Prostate gland (tissue), 2 donors: ENCODE measurements around the gene DLL4. TPM values are rescaled to one million over a fixed set of nuclear protein-coding genes. Genes with fewer than 3 reads are reported as not detected.

Experiments used
- DNase-seq: peaks from one replicate; pipeline ENCODE4 v3.0.0-alpha.2; 2019; ENCODE audit warnings: low spot score
- H3K27ac ChIP-seq, 2 donors: fragments of 200-600 bp; sonication (generic); 2 replicates each; pipeline ENCODE4 v1.5.1; 2017 to 2019
- H3K27me3 ChIP-seq: fragments of 200-600 bp; sonication (generic); replicated peaks from 2 replicates; pipeline ENCODE4 v1.5.1; 2019; ENCODE audit not compliant: insufficient read depth
- H3K36me3 ChIP-seq, 2 donors: fragments of 200-600 bp; sonication (generic); 1 replicate in 1 of 2; 2 replicates in 1 of 2; pipeline versions ENCODE4 v1.5.1 to v1.8.1; 2017 to 2019
- H3K4me1 ChIP-seq: fragments of 200-600 bp; sonication (generic); replicated peaks from 2 replicates; pipeline ENCODE4 v1.5.1; 2019
- H3K4me3 ChIP-seq, 2 donors: fragments of 200-600 bp; sonication (generic); 2 replicates each; pipeline ENCODE4 v1.5.1; 2017 to 2019
- H3K9me3 ChIP-seq: fragments of 200-600 bp; sonication (generic); 2 replicates; pipeline ENCODE4 v1.5.1; 2017
- POLR2A ChIP-seq: fragments of 450-650 bp; IDR thresholded peaks from one replicate; pipeline ENCODE4 v1.6.1; 2016; ENCODE audit warnings: antibody characterized with exemption, mild to moderate bottlenecking
- POLR2AphosphoS5 ChIP-seq: sonication (generic); formaldehyde crosslinking; IDR thresholded peaks from one replicate; pipeline ENCODE4 v1.6.1; 2017; ENCODE audit warnings: antibody characterized with exemption
- WGBS: methylation state at CpG from one replicate; pipeline ENCODE4 v1.1.5; 2018; 5-methylcytosine and 5-hydroxymethylcytosine counted together
- intact Hi-C: fragments of 100-400 bp; cut with DNase I; formaldehyde crosslinking; loops from one replicate; pipeline ENCODE4 v1.14.2; 2022
- total RNA-seq, 2 donors: library from RNA; depleted of rRNA; stranded (reverse); fragments of >200 nt; gene quantifications; one replicate each; pipeline ENCODE4 v1.1.0, GENCODE V29; 2016
- TF ChIP-seq, protein P1 (sequence below), 4 experiments: fragments of 200-600 bp in 2 of 4; fragments of 450-650 bp in 2 of 4; sonication (generic) in 2 of 4; IDR thresholded peaks; 1 replicate in 3 of 4; 2 replicates in 1 of 4; pipeline ENCODE4 v1.5.1; 2016 to 2019; ENCODE audit warnings: antibody characterized with exemption in 4 of 4, mild to moderate bottlenecking in 2 of 4, moderate library complexity in 2 of 4

The DLL4 gene
- total RNA-seq, 2 donors from 2014 or later, result 6.2 to 6.5 TPM

DNA sequence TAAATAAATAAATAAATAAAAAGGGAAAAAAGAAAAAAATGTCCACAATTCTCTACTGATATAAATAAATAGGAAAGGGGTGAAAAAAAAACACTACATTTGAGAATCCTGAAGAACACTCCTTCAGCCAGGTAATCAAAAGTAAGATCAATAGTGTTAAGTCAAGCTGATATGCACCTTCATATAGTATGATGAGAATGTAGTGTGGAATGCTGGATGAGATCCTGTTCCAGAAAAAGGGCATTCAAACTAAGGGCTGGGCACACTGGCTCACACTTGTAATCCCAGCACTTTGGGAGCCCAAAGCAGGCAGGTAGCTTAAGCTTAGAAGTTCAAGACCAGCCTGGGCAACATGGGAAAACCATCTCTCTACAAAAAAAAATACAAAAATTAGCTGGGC, 40.0 kb upstream of the DLL4 start:
- intact Hi-C loops, result no loop called here
- no peak for TF ChIP-seq POLR2A
- TF ChIP-seq, protein P1, sequence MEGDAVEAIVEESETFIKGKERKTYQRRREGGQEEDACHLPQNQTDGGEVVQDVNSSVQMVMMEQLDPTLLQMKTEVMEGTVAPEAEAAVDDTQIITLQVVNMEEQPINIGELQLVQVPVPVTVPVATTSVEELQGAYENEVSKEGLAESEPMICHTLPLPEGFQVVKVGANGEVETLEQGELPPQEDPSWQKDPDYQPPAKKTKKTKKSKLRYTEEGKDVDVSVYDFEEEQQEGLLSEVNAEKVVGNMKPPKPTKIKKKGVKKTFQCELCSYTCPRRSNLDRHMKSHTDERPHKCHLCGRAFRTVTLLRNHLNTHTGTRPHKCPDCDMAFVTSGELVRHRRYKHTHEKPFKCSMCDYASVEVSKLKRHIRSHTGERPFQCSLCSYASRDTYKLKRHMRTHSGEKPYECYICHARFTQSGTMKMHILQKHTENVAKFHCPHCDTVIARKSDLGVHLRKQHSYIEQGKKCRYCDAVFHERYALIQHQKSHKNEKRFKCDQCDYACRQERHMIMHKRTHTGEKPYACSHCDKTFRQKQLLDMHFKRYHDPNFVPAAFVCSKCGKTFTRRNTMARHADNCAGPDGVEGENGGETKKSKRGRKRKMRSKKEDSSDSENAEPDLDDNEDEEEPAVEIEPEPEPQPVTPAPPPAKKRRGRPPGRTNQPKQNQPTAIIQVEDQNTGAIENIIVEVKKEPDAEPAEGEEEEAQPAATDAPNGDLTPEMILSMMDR (IDR thresholded peaks at IDR 0.05), result no peak
- no peak for TF ChIP-seq POLR2AphosphoS5
- no peaks in the 10 kb centered on the region for H3K36me3 ChIP-seq
- no peak overlapping the region for H3K27ac ChIP-seq
- no peak for DNase-seq
- H3K9me3 ChIP-seq, result no peaks in the 10 kb centered on the region
- H3K27me3 ChIP-seq, result no peaks in the 10 kb centered on the region
- H3K4me1 ChIP-seq, result no peaks in the 10 kb centered on the region
- no peak overlapping the region for H3K4me3 ChIP-seq

DNA sequence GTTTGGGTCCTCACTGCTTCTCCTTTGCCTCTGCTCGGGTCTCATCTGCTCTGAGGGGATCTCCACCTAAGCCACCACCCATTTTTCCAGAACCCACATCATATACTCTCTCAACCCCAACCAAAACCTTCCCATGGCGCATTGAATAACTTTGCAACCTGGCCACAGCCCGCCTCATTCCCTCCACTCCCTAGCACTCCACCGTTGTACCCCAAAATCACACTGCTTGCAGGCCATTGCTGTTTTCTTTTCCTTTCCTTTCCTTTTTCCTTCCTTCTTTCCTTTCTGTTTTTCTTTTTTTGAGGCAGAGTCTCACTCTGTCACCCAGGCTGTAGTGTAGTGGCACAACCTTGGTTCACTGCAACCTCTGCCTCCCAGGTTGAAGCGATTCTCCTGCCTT, 38.0 kb upstream of the DLL4 start:
- intact Hi-C loops, result loop anchor here (5.0 to 10.0 kb wide), 4 partner anchors 34 to 296 kb away; partner anchors contain the start of genes KNL1 and RAD51
- no peaks in the 10 kb centered on the region for H3K36me3 ChIP-seq
- H3K9me3 ChIP-seq, result no peaks in the 10 kb centered on the region
- no peak overlapping the region for H3K27ac ChIP-seq
- no peak for DNase-seq
- H3K4me1 ChIP-seq, result peaks cover 6% of the 10 kb centered on the region
- no peak for TF ChIP-seq POLR2AphosphoS5
- TF ChIP-seq POLR2A, result no peak
- TF ChIP-seq, protein P1 (IDR thresholded peaks at IDR 0.05), result no peak
- no peaks in the 10 kb centered on the region for H3K27me3 ChIP-seq
- H3K4me3 ChIP-seq, result no peak overlapping the region
- 85% methylated on average over 5 of the region's 5 CpGs for WGBS

DNA sequence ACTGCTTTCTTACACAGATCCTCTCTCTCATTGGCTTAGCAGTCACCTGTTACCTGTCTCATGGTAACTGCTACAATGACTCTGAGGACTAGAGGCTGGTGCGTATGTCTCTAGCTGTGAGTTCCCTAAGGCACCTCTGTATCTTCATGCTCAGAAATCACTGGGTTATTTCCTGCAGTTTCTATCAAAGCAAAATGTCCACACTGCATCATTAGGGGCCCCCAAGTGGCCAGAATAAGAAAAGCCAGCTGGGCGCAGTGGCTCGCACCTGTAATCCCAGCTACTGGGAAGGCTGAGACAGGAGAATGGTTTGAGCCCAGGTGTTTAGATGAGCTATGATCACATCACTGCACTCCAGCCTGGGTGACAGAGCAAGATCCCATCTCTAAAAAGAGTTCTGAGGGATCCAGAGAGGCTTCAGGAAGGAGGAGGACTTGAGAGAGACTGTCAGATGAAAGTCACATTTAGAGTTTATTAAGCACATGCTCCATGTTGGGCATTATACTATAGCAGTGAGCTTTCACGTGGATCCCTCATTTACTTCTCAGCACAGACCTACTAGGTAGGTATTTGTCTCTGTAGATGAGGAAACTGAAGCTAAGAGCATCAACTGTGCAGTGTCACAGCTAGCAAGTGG, 37.2 kb upstream of the DLL4 start:
- peaks cover 6% of the 10 kb centered on the region for H3K4me1 ChIP-seq
- 7% methylated on average over 4 of the region's 4 CpGs for WGBS
- no peaks in the 10 kb centered on the region for H3K27me3 ChIP-seq
- H3K36me3 ChIP-seq, result no peaks in the 10 kb centered on the region
- no peak overlapping the region for H3K4me3 ChIP-seq
- no peaks in the 10 kb centered on the region for H3K9me3 ChIP-seq
- TF ChIP-seq, protein P1 (IDR thresholded peaks at IDR 0.05), result peak in 3 of 4 experiments; percentile 52 to 79 (median 77)
- TF ChIP-seq POLR2AphosphoS5 (peak; percentile 55), POLR2A (no peak)
- no peak overlapping the region for H3K27ac ChIP-seq
- DNase-seq, result peak; percentile 56
- intact Hi-C loops, result loop anchor here (5.0 to 10.0 kb wide), 4 partner anchors 35 to 297 kb away; partner anchors contain the start of genes KNL1 and RAD51

DNA sequence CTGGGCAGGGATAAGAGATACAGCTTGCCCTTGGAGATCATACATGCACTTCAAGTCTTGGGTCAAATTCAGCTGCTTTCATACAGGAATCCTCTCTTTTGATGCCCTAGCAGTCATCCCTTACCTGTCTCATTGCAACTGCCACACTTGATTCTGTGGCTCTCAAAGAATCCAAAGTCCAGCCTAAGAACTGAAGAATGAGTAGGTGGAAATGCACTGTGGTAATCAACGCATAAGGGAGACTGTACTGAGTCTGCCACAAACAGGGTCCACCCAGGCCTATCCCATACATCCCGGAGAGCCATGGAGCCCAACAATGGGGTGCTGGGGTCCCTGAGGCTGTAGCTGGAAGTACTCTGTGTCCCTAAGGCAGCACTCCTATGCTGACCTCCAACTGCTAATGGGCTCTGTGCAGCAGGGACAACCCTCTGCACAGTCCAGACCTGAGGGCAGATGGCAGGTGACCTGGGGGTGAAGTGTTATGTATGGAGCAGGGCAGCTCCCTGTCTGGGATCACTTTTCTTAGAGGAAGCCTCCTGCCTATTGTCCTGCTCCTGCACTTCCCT, 36.6 kb upstream of the DLL4 start:
- H3K4me3 ChIP-seq, result no peak overlapping the region
- no peaks in the 10 kb centered on the region for H3K9me3 ChIP-seq
- no peak for DNase-seq
- no peaks in the 10 kb centered on the region for H3K27me3 ChIP-seq
- intact Hi-C loops, result loop anchor here (5.0 to 10.0 kb wide), 4 partner anchors 35 to 298 kb away; partner anchors contain the start of genes KNL1 and RAD51
- H3K36me3 ChIP-seq, result no peaks in the 10 kb centered on the region
- TF ChIP-seq, protein P1 (IDR thresholded peaks at IDR 0.05), result no peak
- no peak for TF ChIP-seq POLR2AphosphoS5
- no peak for TF ChIP-seq POLR2A
- H3K27ac ChIP-seq, result no peak overlapping the region
- 75% methylated on average over 2 of the region's 2 CpGs for WGBS
- H3K4me1 ChIP-seq, result peaks cover 6% of the 10 kb centered on the region
